GM12873 (cell line): ENCODE results near the gene PCMTD2.

Source experiments
- CTCF ChIP-seq: IDR thresholded peaks from 2 replicates; pipeline ENCODE4 v1.5.1; 2012; ENCODE audit warnings: low read depth, mild to moderate bottlenecking, moderate library complexity, low read length, control low read depth; ENCODE audit not compliant: insufficient read depth; ENCODE audit errors: missing control alignments

The PCMTD2 gene

GRCh38 chr20:64212755-64213154 is 42.8 kb upstream of the PCMTD2 start:
- TF ChIP-seq CTCF: no peak

GRCh38 chr20:64214113-64214512 is 41.4 kb upstream of the PCMTD2 start:
- TF ChIP-seq CTCF: no peak

GRCh38 chr20:64214952-64215351 is 40.6 kb upstream of the PCMTD2 start:
- no peak for TF ChIP-seq CTCF

GRCh38 chr20:64216036-64216435 is 39.5 kb upstream of the PCMTD2 start:
- TF ChIP-seq CTCF: no peak

GRCh38 chr20:64216910-64217309 is 38.6 kb upstream of the PCMTD2 start:
- TF ChIP-seq CTCF: no peak

GRCh38 chr20:64217539-64218221 is 37.9 kb upstream of the PCMTD2 start:
- TF ChIP-seq CTCF: no peak

GRCh38 chr20:64219202-64219601 is 36.3 kb upstream of the PCMTD2 start:
- TF ChIP-seq CTCF: no peak
